ENCODE measurements around the gene HBG2.

- TF ChIP-seq, protein P1, sequence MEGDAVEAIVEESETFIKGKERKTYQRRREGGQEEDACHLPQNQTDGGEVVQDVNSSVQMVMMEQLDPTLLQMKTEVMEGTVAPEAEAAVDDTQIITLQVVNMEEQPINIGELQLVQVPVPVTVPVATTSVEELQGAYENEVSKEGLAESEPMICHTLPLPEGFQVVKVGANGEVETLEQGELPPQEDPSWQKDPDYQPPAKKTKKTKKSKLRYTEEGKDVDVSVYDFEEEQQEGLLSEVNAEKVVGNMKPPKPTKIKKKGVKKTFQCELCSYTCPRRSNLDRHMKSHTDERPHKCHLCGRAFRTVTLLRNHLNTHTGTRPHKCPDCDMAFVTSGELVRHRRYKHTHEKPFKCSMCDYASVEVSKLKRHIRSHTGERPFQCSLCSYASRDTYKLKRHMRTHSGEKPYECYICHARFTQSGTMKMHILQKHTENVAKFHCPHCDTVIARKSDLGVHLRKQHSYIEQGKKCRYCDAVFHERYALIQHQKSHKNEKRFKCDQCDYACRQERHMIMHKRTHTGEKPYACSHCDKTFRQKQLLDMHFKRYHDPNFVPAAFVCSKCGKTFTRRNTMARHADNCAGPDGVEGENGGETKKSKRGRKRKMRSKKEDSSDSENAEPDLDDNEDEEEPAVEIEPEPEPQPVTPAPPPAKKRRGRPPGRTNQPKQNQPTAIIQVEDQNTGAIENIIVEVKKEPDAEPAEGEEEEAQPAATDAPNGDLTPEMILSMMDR (conservative IDR thresholded peaks at IDR 0.05; ENCODE audit: low read length): no peak
- no peak for TF ChIP-seq EZH2phosphoT487 (IDR thresholded peaks at IDR 0.05; ENCODE audit: borderline replicate concordance)
These were observed 11.3 kb upstream of the HBG2 start for GRCh38 chr11:5265832-5266231.

All from Loucy (cell line).